IPS-18a (cell line): ENCODE data around the gene ARMC9.
"Not testable (repeated sequence)": the region's sequence is repeated elsewhere in the genome, so short reads cannot be mapped to it uniquely, and the experiment has no call there.

ENCODE experiments used
- H3K27ac ChIP-seq: one replicate; pipeline ENCODE4 v1.5.1; 2013; ENCODE audit warnings: low read length
- H3K27me3 ChIP-seq: one replicate; pipeline ENCODE4 v1.6.1; 2013; ENCODE audit warnings: mild to moderate bottlenecking, low read length; ENCODE audit not compliant: control insufficient read depth, insufficient read depth
- H3K36me3 ChIP-seq: one replicate; pipeline ENCODE4 v1.6.1; 2013; ENCODE audit warnings: low read depth, low read length; ENCODE audit not compliant: control insufficient read depth
- H3K4me1 ChIP-seq: one replicate; pipeline ENCODE4 v1.6.1; 2013; ENCODE audit warnings: low read depth, low read length; ENCODE audit not compliant: control insufficient read depth
- H3K4me3 ChIP-seq: one replicate; pipeline ENCODE4 v1.5.1; 2013; ENCODE audit warnings: low read length
- H3K9ac ChIP-seq: one replicate; pipeline ENCODE4 v1.6.1; 2013; ENCODE audit warnings: mild to moderate bottlenecking, low read length, moderate library complexity
- H3K9me3 ChIP-seq: one replicate; pipeline ENCODE4 v1.6.1; 2013; ENCODE audit warnings: low read depth, low read length; ENCODE audit not compliant: control insufficient read depth

The ARMC9 gene

GRCh38 chr2:231296401-231296974, 98.1 kb downstream of the ARMC9 start:
- no peaks in the 10 kb centered on the region for H3K27me3 ChIP-seq
- no peak overlapping the region for H3K9ac ChIP-seq
- H3K4me3 ChIP-seq, result no peak overlapping the region
- H3K4me1 ChIP-seq, result peaks cover 8% of the 10 kb centered on the region
- no peak overlapping the region for H3K27ac ChIP-seq
- H3K9me3 ChIP-seq, result no peaks in the 10 kb centered on the region
- peaks cover 4% of the 10 kb centered on the region for H3K36me3 ChIP-seq

DNA sequence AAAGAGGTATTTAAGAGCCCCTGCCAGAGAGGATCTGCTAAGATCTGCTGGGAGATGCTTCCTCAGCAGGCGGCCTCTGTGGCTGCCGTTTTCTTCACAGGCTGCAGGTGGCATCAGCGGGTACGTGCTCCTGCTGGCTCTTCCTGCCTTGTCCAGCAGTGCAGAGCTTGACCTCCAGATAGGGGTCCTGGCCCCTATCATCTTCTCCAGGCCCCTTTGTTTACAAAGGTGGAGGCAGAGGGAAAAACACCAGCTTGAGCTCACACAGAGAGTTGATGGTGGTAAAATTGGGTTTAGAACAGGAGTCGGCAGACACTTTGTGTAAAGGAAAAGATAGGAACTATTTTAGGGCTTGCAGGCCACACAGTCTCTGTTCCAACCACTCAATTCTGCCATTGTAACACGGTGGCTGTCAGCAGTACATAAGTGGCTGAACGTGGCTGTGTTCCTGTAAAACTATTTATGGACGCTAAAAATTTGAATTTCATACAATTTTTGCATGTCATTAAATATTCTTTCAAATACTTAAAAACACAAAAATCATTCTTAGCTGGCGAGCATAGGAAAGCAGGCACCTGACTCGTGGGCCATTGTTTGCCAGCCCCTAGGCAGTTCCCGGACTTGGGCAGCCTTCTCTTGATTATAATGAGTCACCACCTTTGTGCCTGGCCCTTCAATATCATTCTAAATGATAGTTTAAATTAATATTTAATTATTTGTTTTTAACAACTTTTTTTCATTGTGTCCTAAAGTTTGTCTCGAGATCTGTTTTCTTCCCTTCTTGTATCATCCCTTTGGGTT, 98.9 kb downstream of the ARMC9 start:
- Histone ChIP-seq H3K27ac (no peak overlapping the region), H3K9me3 (no peaks in the 10 kb centered on the region), H3K4me3 (no peak overlapping the region), H3K36me3 (peaks cover 2% of the 10 kb centered on the region), H3K4me1 (peaks cover 8% of the 10 kb centered on the region), H3K27me3 (no peaks in the 10 kb centered on the region), H3K9ac (no peak overlapping the region)

GRCh38 chr2:231298091-231298490, 99.7 kb downstream of the ARMC9 start:
- H3K4me3 ChIP-seq, result no peak overlapping the region
- no peaks in the 10 kb centered on the region for H3K9me3 ChIP-seq
- H3K27ac ChIP-seq, result no peak overlapping the region
- no peaks in the 10 kb centered on the region for H3K27me3 ChIP-seq
- no peak overlapping the region for H3K9ac ChIP-seq
- peaks cover 8% of the 10 kb centered on the region for H3K4me1 ChIP-seq
- no peaks in the 10 kb centered on the region for H3K36me3 ChIP-seq

- Histone ChIP-seq H3K36me3 (no peaks in the 10 kb centered on the region), H3K9me3 (no peaks in the 10 kb centered on the region), H3K9ac (no peak overlapping the region), H3K4me3 (no peak overlapping the region), H3K4me1 (peaks cover 8% of the 10 kb centered on the region), H3K27ac (no peak overlapping the region), H3K27me3 (no peaks in the 10 kb centered on the region)
Measured at GRCh38 chr2:231299267-231299666, 100.8 kb downstream of the ARMC9 start.

- no peaks in the 10 kb centered on the region for H3K36me3 ChIP-seq
- peaks cover 8% of the 10 kb centered on the region for H3K4me1 ChIP-seq
- no peak overlapping the region for H3K27ac ChIP-seq
- H3K9me3 ChIP-seq, result no peaks in the 10 kb centered on the region
- no peaks in the 10 kb centered on the region for H3K27me3 ChIP-seq
- H3K9ac ChIP-seq, result no peak overlapping the region
- H3K4me3 ChIP-seq, result no peak overlapping the region
Measured at GRCh38 chr2:231300020-231300721, 101.7 kb downstream of the ARMC9 start.

DNA sequence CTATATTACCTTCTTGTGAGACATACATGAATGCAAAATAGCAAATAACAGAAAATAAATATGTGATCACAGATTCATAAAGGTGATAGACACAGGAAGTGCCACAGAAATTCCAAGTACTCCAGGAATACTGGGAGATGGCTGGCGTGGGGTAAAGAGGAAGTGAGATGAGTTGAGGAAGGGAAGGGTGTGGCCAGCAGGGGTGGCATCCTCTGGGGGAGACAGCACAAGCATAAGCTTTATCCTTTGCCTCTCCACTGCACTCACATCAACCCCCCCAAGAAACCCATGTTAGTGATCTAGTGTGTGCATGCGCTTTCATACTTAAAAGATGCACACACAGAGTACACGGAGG, 102.3 kb downstream of the ARMC9 start:
- no peak overlapping the region for H3K4me3 ChIP-seq
- H3K27me3 ChIP-seq, result no peaks in the 10 kb centered on the region
- H3K9me3 ChIP-seq, result no peaks in the 10 kb centered on the region
- peaks cover 8% of the 10 kb centered on the region for H3K4me1 ChIP-seq
- no peaks in the 10 kb centered on the region for H3K36me3 ChIP-seq
- no peak overlapping the region for H3K9ac ChIP-seq
- H3K27ac ChIP-seq, result no peak overlapping the region

DNA sequence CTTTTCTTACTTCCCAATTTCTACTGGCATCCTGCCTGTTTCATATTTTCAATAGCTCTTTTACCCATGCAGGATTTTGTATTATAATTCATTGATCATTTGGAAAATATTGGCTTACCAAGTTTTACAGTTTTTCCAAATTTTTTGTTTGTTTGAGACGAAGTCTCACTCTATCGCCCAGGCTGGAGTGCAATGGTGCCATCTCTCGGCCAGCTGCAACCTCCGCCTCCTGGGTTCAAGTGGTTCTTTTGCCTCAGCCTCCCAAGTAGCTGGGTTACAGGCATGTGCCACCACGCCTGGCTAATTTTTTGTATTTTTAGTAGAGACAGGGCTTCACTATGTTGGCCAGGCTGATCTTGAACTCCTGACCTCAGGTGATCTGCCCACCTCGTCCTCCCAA, 105.8 kb downstream of the ARMC9 start:
- H3K4me1 ChIP-seq, H3K9ac ChIP-seq, H3K27ac ChIP-seq, H3K4me3 ChIP-seq, H3K9me3 ChIP-seq, H3K27me3 ChIP-seq, H3K36me3 ChIP-seq: not testable (repeated sequence)

DNA sequence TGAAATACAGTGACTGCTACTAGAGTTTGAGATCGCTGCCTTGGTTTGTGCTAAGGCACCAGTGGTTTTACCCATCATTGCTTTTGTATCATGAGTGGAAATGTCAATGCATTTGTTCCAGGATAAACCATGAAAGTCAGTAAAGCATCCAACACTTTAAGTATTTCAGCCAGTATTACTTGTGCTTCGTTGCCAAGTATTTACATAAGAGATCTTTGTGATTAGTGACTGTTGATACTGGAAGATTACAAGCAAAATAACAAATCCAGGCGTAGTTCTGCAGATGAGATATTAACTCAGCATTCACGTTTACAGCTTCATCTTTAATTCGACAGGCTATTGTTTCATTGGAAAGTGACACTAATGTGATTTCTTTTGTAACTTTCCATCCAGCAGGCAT, 106.8 kb downstream of the ARMC9 start:
- no peaks in the 10 kb centered on the region for H3K36me3 ChIP-seq
- H3K27ac ChIP-seq, result no peak overlapping the region
- no peaks in the 10 kb centered on the region for H3K27me3 ChIP-seq
- no peak overlapping the region for H3K9ac ChIP-seq
- no peak overlapping the region for H3K4me3 ChIP-seq
- no peaks in the 10 kb centered on the region for H3K4me1 ChIP-seq
- no peaks in the 10 kb centered on the region for H3K9me3 ChIP-seq

- Histone ChIP-seq H3K36me3 (no peaks in the 10 kb centered on the region), H3K4me3 (no peak overlapping the region), H3K4me1 (no peaks in the 10 kb centered on the region), H3K27ac (no peak overlapping the region), H3K9ac (no peak overlapping the region), H3K9me3 (no peaks in the 10 kb centered on the region), H3K27me3 (no peaks in the 10 kb centered on the region)
Measured at GRCh38 chr2:231306791-231307393, 108.5 kb downstream of the ARMC9 start.

DNA sequence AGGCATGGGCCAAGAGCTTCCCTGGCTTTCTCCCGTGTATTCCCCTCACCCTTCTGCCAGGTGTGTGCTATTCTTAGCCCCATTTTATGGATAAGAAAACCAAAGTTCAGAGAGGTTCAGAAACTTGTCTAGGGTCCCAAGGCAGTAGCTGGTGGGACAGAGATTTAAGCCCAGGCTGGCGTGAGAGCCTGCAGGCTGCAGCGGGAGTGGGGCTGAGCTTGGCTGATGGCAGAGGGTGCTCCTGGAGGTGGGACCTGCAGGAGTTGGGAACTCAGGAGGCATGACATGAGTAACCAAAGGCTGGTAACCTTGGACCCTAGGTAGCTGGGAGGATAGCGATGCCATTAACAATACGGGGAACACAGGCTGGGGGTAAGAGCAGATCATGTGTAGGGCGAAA, 109.8 kb downstream of the ARMC9 start:
- Histone ChIP-seq H3K4me3 (no peak overlapping the region), H3K9ac (no peak overlapping the region), H3K9me3 (no peaks in the 10 kb centered on the region), H3K4me1 (no peaks in the 10 kb centered on the region), H3K27ac (no peak overlapping the region), H3K27me3 (no peaks in the 10 kb centered on the region), H3K36me3 (no peaks in the 10 kb centered on the region)

DNA sequence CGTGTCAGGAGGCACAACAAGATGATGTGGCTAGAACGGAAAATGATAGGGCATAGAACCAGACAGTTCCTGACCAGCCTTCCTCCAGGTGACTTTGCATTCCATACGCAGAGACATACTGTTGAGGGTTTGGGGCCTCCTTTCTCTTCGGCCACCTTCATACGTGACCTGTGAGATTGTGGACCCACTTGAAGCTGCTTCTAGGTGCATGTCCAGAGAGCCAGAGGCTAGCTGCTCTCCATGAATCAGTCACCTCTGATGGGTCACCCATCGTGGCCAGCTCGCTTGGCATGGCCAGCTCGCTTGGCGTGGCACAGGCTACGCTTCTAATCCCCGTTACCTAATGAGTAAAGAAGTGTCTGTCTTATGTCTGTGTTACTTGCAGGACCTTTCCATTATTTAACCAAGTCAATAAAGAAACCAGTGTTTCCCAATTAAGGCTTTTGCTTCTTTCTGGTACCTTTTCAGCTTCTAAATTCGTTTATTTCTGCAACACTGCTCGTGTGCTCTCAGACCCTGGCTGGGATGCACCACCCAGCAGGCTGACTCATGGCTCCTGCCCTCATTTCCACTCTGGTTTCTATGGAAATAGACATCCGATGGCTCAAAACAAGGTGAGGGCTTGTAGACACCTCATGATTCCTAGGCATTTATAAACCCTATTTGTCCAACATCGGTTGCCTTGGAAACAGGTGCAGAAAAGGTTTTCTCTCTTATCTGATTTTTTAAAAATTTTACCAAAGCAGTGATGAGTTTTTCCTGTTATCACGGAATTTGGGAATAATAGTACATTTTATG, 110.4 kb downstream of the ARMC9 start:
- H3K27ac ChIP-seq, result no peak overlapping the region
- H3K36me3 ChIP-seq, result no peaks in the 10 kb centered on the region
- no peaks in the 10 kb centered on the region for H3K4me1 ChIP-seq
- H3K4me3 ChIP-seq, result no peak overlapping the region
- H3K27me3 ChIP-seq, result no peaks in the 10 kb centered on the region
- no peaks in the 10 kb centered on the region for H3K9me3 ChIP-seq
- no peak overlapping the region for H3K9ac ChIP-seq
